Heart right ventricle (tissue), 16 donors: ENCODE results near the gene ZDHHC11. TPM values are rescaled to one million over a fixed set of nuclear protein-coding genes. Genes with fewer than 3 reads are reported as not detected.
"Not testable (repeated sequence)": the region's sequence is repeated elsewhere in the genome, so short reads cannot be mapped to it uniquely, and the experiment has no call there.

ENCODE experiments used
- ATAC-seq, 8 donors: fragments of 200-7000 bp; cut with Tn5 transposase; one replicate each; pipeline ENCODE4 v1.9.1; 2020; ENCODE audit warnings: mild to moderate bottlenecking in 8 of 8, moderate library complexity in 8 of 8, moderate number of reproducible peaks in 1 of 8
- DNase-seq, 2 donors: peaks; one replicate each; pipeline ENCODE4 v3.0.0-alpha.2; 2020
- H3K27ac ChIP-seq, 10 donors: fragments of 200-600 bp; sonication (generic) in 2 of 10; one replicate each; pipeline versions ENCODE4 v1.5.0 to v1.8.0; 2020 to 2022; ENCODE audit warnings: mild to moderate bottlenecking in 3 of 10
- H3K27me3 ChIP-seq, 7 donors: fragments of 200-600 bp; one replicate each; pipeline ENCODE4 v1.8.0; 2021 to 2022; ENCODE audit warnings: mild to moderate bottlenecking in 2 of 7
- H3K36me3 ChIP-seq, 9 donors: fragments of 200-600 bp; sonication (generic) in 1 of 9; one replicate each; pipeline versions ENCODE4 v1.5.0 to v1.8.0; 2020 to 2022; ENCODE audit warnings: mild to moderate bottlenecking in 2 of 9
- H3K4me1 ChIP-seq, 9 donors: fragments of 200-600 bp; sonication (generic) in 1 of 9; one replicate each; pipeline versions ENCODE4 v1.5.0 to v1.8.0; 2020 to 2022; ENCODE audit warnings: mild to moderate bottlenecking in 4 of 9
- H3K4me3 ChIP-seq, 10 donors: fragments of 200-600 bp; sonication (generic) in 2 of 10; one replicate each; pipeline versions ENCODE4 v1.5.0 to v1.8.0; 2020 to 2022; ENCODE audit warnings: mild to moderate bottlenecking in 7 of 10, moderate library complexity in 2 of 10
- H3K9me3 ChIP-seq, 11 donors: fragments of 200-600 bp in 10 of 11; sonication (generic) in 2 of 11; one replicate each; pipeline versions ENCODE4 v1.5.0 to v1.8.0; 2013 to 2022; ENCODE audit warnings: mild to moderate bottlenecking in 2 of 11, control low read depth in 1 of 11, moderate library complexity in 1 of 11
- WGBS, 2 donors: extraction: QIAGEN DNeasy Blood & Tissue Kit; methylation state at CpG; one replicate each; pipeline ENCODE4 v1.1.7; 2013; ENCODE audit warnings: inconsistent platforms in 1 of 2; 5-methylcytosine and 5-hydroxymethylcytosine counted together
- intact Hi-C, 10 donors: fragments of 100-400 bp; cut with DNase I; formaldehyde crosslinking; loops; one replicate each; pipeline versions ENCODE4 v1.11.1 to v1.14.2; 2022
- polyA plus RNA-seq, 2 donors: library from polyadenylated mRNA; stranded (reverse); fragments of 200-250 nt; gene quantifications; one replicate each; pipeline ENCODE4 v1.2.3, GENCODE V29; 2013
- total RNA-seq, 10 donors: library from RNA; stranded (reverse); fragmentation: NEBNext Ultra II Directional in 3 of 10; extraction: Animal tissue kit (Norgen Biotek cat#: 25700) in 3 of 10; gene quantifications; one replicate each; pipeline versions ENCODE4 v1.2.1 to v1.2.4, GENCODE V29; 2021 to 2023
- TF ChIP-seq, protein P1 (sequence below), 9 donors: fragments of 200-600 bp; sonication (generic) in 2 of 9; IDR thresholded peaks; one replicate each; pipeline versions ENCODE4 v1.5.0 to v1.8.0; 2021 to 2022; ENCODE audit warnings: antibody characterized with exemption in 9 of 9, mild to moderate bottlenecking in 5 of 9, moderate library complexity in 1 of 9
- donor health status: Arrhythmogenic right ventricular cardiomyopathy.
- donor health status: ischemic (EF 13 %, LVEDD 7.1; RV severe dilation, severe dysfunction).
- donor health status: healthy with polysubstance abuse.
- donor health status: DM: no; HTN: yes; CAD: no.
- donor health status: DM: no; HTN: no; CAD: no.
- donor health status: ischemic (EF 25% LVEDD 6.9; RV normal size, moderate dysfunction).
- donor health status: ischemic (EF 25% LVEDD 5.7; RV mildly dilated, moderate dysfunction).
- donor health status: healthy.
- donor health status: DM: yes; HTN: yes; CAD: no.
- donor health status: Ischemic cardiomyopathy.
- donor health status: ischemic (EF 35%, LVEDD 5.7; RV mildly dilated, moderate dysfunction).
- donor health status: nonischemic (EF 11% LVEDD 7.7; RV severe dilation, severe dysfunction).
- donor health status: DM: yes; HTN: yes; CAD: no.
- donor health status: PGD.
- donor health status: ischemic (EF 29% LVEDD 5.4; RV normal size, mild dysfunction).
- donor health status: nonischemic (EF 23%, LVEDD 6.1; RV moderate dilation, normal function).

ZDHHC11 gene
- total and polyA plus RNA-seq, 12 donors, result 7.8 to 54.7 (median 21.1) TPM

GRCh38 chr5:801472-801871 is 49.3 kb downstream of the ZDHHC11 start:
- Histone ChIP-seq H3K4me3 (no peak overlapping the region), H3K27me3 (no peaks in the 10 kb centered on the region), H3K36me3 (peaks cover 0 to 7% (median 0%) of the 10 kb centered on the region in 9 donors), H3K27ac (no peak overlapping the region), H3K4me1 (no peaks in the 10 kb centered on the region), H3K9me3 (peaks cover 0 to 22% (median 0%) of the 10 kb centered on the region in 11 donors)
- ATAC-seq, result no peak
- no peak for DNase-seq
- 88% methylated on average over 6 of the region's 6 CpGs; no CpG with 5 or more reads in 1 of the 2 donors for WGBS, 2 donors
- TF ChIP-seq, protein P1, sequence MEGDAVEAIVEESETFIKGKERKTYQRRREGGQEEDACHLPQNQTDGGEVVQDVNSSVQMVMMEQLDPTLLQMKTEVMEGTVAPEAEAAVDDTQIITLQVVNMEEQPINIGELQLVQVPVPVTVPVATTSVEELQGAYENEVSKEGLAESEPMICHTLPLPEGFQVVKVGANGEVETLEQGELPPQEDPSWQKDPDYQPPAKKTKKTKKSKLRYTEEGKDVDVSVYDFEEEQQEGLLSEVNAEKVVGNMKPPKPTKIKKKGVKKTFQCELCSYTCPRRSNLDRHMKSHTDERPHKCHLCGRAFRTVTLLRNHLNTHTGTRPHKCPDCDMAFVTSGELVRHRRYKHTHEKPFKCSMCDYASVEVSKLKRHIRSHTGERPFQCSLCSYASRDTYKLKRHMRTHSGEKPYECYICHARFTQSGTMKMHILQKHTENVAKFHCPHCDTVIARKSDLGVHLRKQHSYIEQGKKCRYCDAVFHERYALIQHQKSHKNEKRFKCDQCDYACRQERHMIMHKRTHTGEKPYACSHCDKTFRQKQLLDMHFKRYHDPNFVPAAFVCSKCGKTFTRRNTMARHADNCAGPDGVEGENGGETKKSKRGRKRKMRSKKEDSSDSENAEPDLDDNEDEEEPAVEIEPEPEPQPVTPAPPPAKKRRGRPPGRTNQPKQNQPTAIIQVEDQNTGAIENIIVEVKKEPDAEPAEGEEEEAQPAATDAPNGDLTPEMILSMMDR (IDR thresholded peaks at IDR 0.05), result no peak
- intact Hi-C loops, result no loop called here

GRCh38 chr5:801055-801454 is 49.7 kb downstream of the ZDHHC11 start:
- H3K36me3 ChIP-seq, intact Hi-C loops, H3K4me3 ChIP-seq, H3K27ac ChIP-seq, DNase-seq, H3K27me3 ChIP-seq, ATAC-seq, H3K4me1 ChIP-seq: not testable (repeated sequence)
- 81% methylated on average over 4 of the region's 4 CpGs; no CpG with 5 or more reads in 1 of the 2 donors for WGBS, 2 donors
- H3K9me3 ChIP-seq, result peaks cover 0 to 22% (median 0%) of the 10 kb centered on the region in 11 donors

DNA sequence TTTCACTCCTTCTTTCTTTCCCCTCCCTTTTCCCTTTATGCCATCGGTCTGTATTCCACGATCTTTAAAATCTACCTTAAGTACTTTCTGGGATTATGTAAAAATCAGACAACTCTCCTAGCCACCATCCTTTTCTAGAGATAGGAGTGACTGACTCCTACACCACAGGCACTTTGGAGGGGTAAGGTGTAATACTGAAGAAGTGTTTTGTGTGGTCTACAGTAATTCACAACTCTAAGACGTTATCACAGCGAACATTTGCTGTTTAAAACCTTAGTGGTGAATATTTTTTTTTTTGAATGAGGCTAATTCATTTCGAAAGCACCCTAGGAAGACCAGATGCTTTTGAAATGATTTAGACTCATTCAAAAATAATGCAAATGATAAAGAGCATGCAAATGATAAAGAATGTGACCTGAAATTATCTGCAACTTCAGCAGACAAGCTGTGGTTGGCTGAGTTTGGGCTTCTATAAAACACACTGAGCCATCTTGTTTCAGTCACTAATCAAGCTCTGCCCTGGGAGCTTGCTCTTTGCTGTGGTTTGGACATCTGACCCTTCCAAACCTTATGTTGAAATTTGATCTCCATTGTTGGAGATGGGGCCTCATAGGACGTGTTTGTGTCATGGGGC is 52.2 kb downstream of the ZDHHC11 start:
- H3K27me3 ChIP-seq, result not testable (repeated sequence)
- WGBS, 2 donors, result 56 to 82% methylated on average over 3 to 5 of the region's 6 CpGs

GRCh38 chr5:797986-798385 is 52.8 kb downstream of the ZDHHC11 start:
- not testable (repeated sequence) for H3K27ac ChIP-seq, DNase-seq, H3K4me1 ChIP-seq, H3K27me3 ChIP-seq, ATAC-seq, H3K36me3 ChIP-seq, H3K4me3 ChIP-seq
- H3K9me3 ChIP-seq, result peaks cover 0 to 17% (median 0%) of the 10 kb centered on the region in 11 donors
- intact Hi-C loops, result loop anchor here in 1 of 10 donors (10.0 kb wide), 1 partner anchor 83 kb away; no protein-coding TSS in a partner anchor
- 65 to 89% methylated on average over 2 of the region's 4 CpGs for WGBS, 2 donors

More for the DNA sequence above, 52.2 kb downstream of the ZDHHC11 start:
- not testable (repeated sequence) for ATAC-seq, H3K4me1 ChIP-seq, H3K36me3 ChIP-seq, H3K4me3 ChIP-seq, DNase-seq, H3K27ac ChIP-seq
- H3K9me3 ChIP-seq, result peaks cover 0 to 17% (median 0%) of the 10 kb centered on the region in 11 donors
- intact Hi-C loops, result loop anchor here in 1 of 10 donors (10.0 kb wide), 1 partner anchor 84 kb away; no protein-coding TSS in a partner anchor

DNA sequence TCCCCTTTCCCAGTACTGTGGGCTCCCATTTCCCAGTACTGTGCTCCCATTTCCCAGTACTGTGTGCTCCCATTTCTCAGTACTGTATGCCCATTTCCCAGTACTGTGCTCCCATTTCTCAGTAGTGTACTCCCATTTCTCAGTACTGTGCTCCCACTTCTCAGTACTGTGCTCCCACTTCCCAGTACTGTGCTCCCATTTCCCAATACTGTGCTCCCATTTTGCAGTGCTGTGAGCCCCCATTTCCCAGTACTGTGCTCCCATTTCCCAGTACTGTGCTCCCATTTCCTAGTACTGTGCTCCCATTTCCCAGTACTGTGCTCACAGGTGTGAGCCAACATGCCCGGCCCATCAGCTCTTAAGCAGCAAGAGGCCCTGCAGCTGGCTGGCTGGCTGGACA is 54.9 kb downstream of the ZDHHC11 start:
- not testable (repeated sequence) for ATAC-seq, H3K27me3 ChIP-seq, DNase-seq, H3K36me3 ChIP-seq, H3K4me3 ChIP-seq, H3K27ac ChIP-seq, H3K4me1 ChIP-seq
- WGBS, 2 donors, result 10 to 85% methylated on average over 1 of the region's 1 CpG
- intact Hi-C loops, result loop anchor here in 2 of 10 donors (2.0 to 10.0 kb wide), 2 partner anchors 81 to 85 kb away; no protein-coding TSS in a partner anchor
- H3K9me3 ChIP-seq, result peaks cover 0 to 34% (median 0%) of the 10 kb centered on the region in 11 donors

- not testable (repeated sequence) for H3K27me3 ChIP-seq, H3K4me1 ChIP-seq, DNase-seq, H3K36me3 ChIP-seq, ATAC-seq, H3K4me3 ChIP-seq, H3K27ac ChIP-seq
- 88 to 91% methylated on average over 1 of the region's 1 CpG for WGBS, 2 donors
- H3K9me3 ChIP-seq, result peaks cover 0 to 42% (median 0%) of the 10 kb centered on the region in 11 donors
- intact Hi-C loops, result loop anchor here in 2 of 10 donors (2.0 to 10.0 kb wide), 2 partner anchors 80 to 84 kb away; no protein-coding TSS in a partner anchor
These were observed 55.8 kb downstream of the ZDHHC11 start for GRCh38 chr5:794948-795347.

- intact Hi-C loops, result loop anchor here in 7 of 10 donors (5.0 to 10.0 kb wide), 3 partner anchors 91 to 114 kb away; partner anchors contain the start of gene TPPP (in 1 of the 7)
- Histone ChIP-seq H3K9me3 (peaks cover 0 to 46% (median 0%) of the 10 kb centered on the region in 11 donors), H3K4me1 (peaks cover 0 to 13% (median 6%) of the 10 kb centered on the region in 9 donors), H3K27me3 (peaks cover 0 to 17% (median 0%) of the 10 kb centered on the region in 7 donors)
- 88 to 93% methylated on average over 4 to 10 of the region's 10 CpGs for WGBS, 2 donors
- not testable (repeated sequence) for H3K36me3 ChIP-seq, H3K27ac ChIP-seq, ATAC-seq, DNase-seq, H3K4me3 ChIP-seq
These were observed 62.1 kb downstream of the ZDHHC11 start for GRCh38 chr5:788703-789102.

GRCh38 chr5:787857-788233 is 62.9 kb downstream of the ZDHHC11 start:
- WGBS, 2 donors, result 79 to 80% methylated on average over 4 to 6 of the region's 6 CpGs
- Histone ChIP-seq H3K9me3 (peaks cover 0 to 37% (median 0%) of the 10 kb centered on the region in 11 donors), H3K27me3 (peaks cover 0 to 21% (median 0%) of the 10 kb centered on the region in 7 donors), H3K4me1 (peaks cover 0 to 19% (median 11%) of the 10 kb centered on the region in 9 donors)
- intact Hi-C loops, result loop anchor here in 7 of 10 donors (5.0 to 10.0 kb wide), 3 partner anchors 91 to 113 kb away; partner anchors contain the start of gene TPPP (in 1 of the 7)
- not testable (repeated sequence) for ATAC-seq, DNase-seq, H3K27ac ChIP-seq, H3K36me3 ChIP-seq, H3K4me3 ChIP-seq

GRCh38 chr5:787224-787856 is 63.4 kb downstream of the ZDHHC11 start:
- peaks cover 0 to 32% (median 0%) of the 10 kb centered on the region in 11 donors for H3K9me3 ChIP-seq
- intact Hi-C loops, result loop anchor here in 7 of 10 donors (5.0 to 10.0 kb wide), 3 partner anchors 90 to 113 kb away; partner anchors contain the start of gene TPPP (in 1 of the 7)
- peaks cover 0 to 21% (median 0%) of the 10 kb centered on the region in 7 donors for H3K27me3 ChIP-seq
- not testable (repeated sequence) for H3K27ac ChIP-seq, ATAC-seq, DNase-seq, H3K4me3 ChIP-seq, H3K36me3 ChIP-seq
- 85 to 93% methylated on average over 11 to 12 of the region's 18 CpGs for WGBS, 2 donors
- peaks cover 0 to 20% (median 11%) of the 10 kb centered on the region in 9 donors for H3K4me1 ChIP-seq
